Ishikawa (cell line): Measurements from ENCODE around the gene OSBPL8.

Experiments used
- CEBPB ChIP-seq: IDR thresholded peaks from 2 replicates; pipeline ENCODE4 v1.6.1; 2012
- CREB1 ChIP-seq: IDR thresholded peaks from 2 replicates; pipeline ENCODE4 v1.6.1; 2012; ENCODE audit warnings: low read depth
- EGR1 ChIP-seq: IDR thresholded peaks from 2 replicates; pipeline ENCODE4 v1.6.1; 2012
- EP300 ChIP-seq: IDR thresholded peaks from 2 replicates; pipeline ENCODE4 v1.6.1; 2012; ENCODE audit warnings: borderline replicate concordance
- FOXM1 ChIP-seq: IDR thresholded peaks from 2 replicates; pipeline ENCODE4 v1.6.1; 2012; ENCODE audit warnings: low read depth, borderline replicate concordance
- MAX ChIP-seq: IDR thresholded peaks from 2 replicates; pipeline ENCODE4 v1.6.1; 2012
- NFIC ChIP-seq: IDR thresholded peaks from 2 replicates; pipeline ENCODE4 v1.6.1; 2012
- RAD21 ChIP-seq: IDR thresholded peaks from 2 replicates; pipeline ENCODE4 v1.6.1; 2012; ENCODE audit warnings: low read depth
- TAF1 ChIP-seq: IDR thresholded peaks from 2 replicates; pipeline ENCODE4 v1.6.1; 2012; ENCODE audit warnings: low read depth, mild to moderate bottlenecking
- TCF12 ChIP-seq: IDR thresholded peaks from 2 replicates; pipeline ENCODE4 v1.6.1; 2012; ENCODE audit warnings: low read depth
- TEAD4 ChIP-seq: IDR thresholded peaks from 2 replicates; pipeline ENCODE4 v1.6.1; 2012
- USF1 ChIP-seq: IDR thresholded peaks from 2 replicates; pipeline ENCODE4 v1.6.1; 2012
- YY1 ChIP-seq: IDR thresholded peaks from 2 replicates; pipeline ENCODE4 v1.6.1; 2012; ENCODE audit warnings: low read depth
- TF ChIP-seq, protein P1 (sequence below): IDR thresholded peaks from 2 replicates; pipeline ENCODE4 v1.6.1; 2012; ENCODE audit warnings: low read depth, mild to moderate bottlenecking

GRCh38 chr12:76332606-76333005 lies 227.0 kb downstream of the OSBPL8 start:
- no peak for TF ChIP-seq RAD21
- TF ChIP-seq TAF1, result no peak
- no peak for TF ChIP-seq CEBPB
- TF ChIP-seq MAX, result no peak
- TF ChIP-seq TEAD4, result no peak
- TF ChIP-seq EGR1, result no peak
- TF ChIP-seq EP300, result no peak
- TF ChIP-seq USF1, result no peak
- no peak for TF ChIP-seq YY1
- TF ChIP-seq CREB1, result no peak
- no peak for TF ChIP-seq FOXM1
- TF ChIP-seq, protein P1, sequence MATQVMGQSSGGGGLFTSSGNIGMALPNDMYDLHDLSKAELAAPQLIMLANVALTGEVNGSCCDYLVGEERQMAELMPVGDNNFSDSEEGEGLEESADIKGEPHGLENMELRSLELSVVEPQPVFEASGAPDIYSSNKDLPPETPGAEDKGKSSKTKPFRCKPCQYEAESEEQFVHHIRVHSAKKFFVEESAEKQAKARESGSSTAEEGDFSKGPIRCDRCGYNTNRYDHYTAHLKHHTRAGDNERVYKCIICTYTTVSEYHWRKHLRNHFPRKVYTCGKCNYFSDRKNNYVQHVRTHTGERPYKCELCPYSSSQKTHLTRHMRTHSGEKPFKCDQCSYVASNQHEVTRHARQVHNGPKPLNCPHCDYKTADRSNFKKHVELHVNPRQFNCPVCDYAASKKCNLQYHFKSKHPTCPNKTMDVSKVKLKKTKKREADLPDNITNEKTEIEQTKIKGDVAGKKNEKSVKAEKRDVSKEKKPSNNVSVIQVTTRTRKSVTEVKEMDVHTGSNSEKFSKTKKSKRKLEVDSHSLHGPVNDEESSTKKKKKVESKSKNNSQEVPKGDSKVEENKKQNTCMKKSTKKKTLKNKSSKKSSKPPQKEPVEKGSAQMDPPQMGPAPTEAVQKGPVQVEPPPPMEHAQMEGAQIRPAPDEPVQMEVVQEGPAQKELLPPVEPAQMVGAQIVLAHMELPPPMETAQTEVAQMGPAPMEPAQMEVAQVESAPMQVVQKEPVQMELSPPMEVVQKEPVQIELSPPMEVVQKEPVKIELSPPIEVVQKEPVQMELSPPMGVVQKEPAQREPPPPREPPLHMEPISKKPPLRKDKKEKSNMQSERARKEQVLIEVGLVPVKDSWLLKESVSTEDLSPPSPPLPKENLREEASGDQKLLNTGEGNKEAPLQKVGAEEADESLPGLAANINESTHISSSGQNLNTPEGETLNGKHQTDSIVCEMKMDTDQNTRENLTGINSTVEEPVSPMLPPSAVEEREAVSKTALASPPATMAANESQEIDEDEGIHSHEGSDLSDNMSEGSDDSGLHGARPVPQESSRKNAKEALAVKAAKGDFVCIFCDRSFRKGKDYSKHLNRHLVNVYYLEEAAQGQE, result no peak
- no peak for TF ChIP-seq TCF12
- no peak for TF ChIP-seq NFIC
